H9 (cell line): ENCODE measurements around the gene LRRFIP1. TPM values are rescaled to one million over a fixed set of nuclear protein-coding genes. Genes with fewer than 3 reads are reported as not detected.

Source experiments
- DNase-seq: peaks from one replicate; pipeline ENCODE4 v3.0.0-alpha.2; 2017
- H2AFZ ChIP-seq: one replicate; pipeline ENCODE4 v1.6.1; 2013; ENCODE audit warnings: mild to moderate bottlenecking, low read length, control low read depth, moderate library complexity
- H2AK5ac ChIP-seq: 2 replicates; pipeline ENCODE4 v1.6.1; 2013; ENCODE audit warnings: low read length, control low read depth, mixed read lengths; ENCODE audit not compliant: insufficient read length
- H2BK120ac ChIP-seq: one replicate; pipeline ENCODE4 v1.6.1; 2013; ENCODE audit warnings: low read depth, mild to moderate bottlenecking, low read length, control low read depth, inconsistent platforms; ENCODE audit not compliant: poor library complexity, severe bottlenecking
- H2BK12ac ChIP-seq: 2 replicates; pipeline ENCODE4 v1.6.1; 2013; ENCODE audit warnings: low read length, control low read depth, mixed read lengths, low read depth; ENCODE audit not compliant: insufficient read length
- H2BK15ac ChIP-seq: 2 replicates; pipeline ENCODE4 v1.6.1; 2013; ENCODE audit warnings: low read depth, low read length, control low read depth
- H2BK20ac ChIP-seq: one replicate; pipeline ENCODE4 v1.6.1; 2013; ENCODE audit warnings: low read depth, mild to moderate bottlenecking, low read length, control low read depth, inconsistent platforms; ENCODE audit not compliant: poor library complexity, severe bottlenecking
- H2BK5ac ChIP-seq: 2 replicates; pipeline ENCODE4 v1.6.1; 2013; ENCODE audit warnings: low read length, control low read depth, mixed read lengths; ENCODE audit not compliant: insufficient read length
- H3K14ac ChIP-seq: 2 replicates; pipeline ENCODE4 v1.6.1; 2013; ENCODE audit warnings: low read length, control low read depth; ENCODE audit not compliant: insufficient read depth
- H3K18ac ChIP-seq: 2 replicates; pipeline ENCODE4 v1.6.1; 2013; ENCODE audit warnings: low read depth, mild to moderate bottlenecking, mixed read lengths, low read length, control low read depth; ENCODE audit not compliant: insufficient read length
- H3K23ac ChIP-seq: 2 replicates; pipeline ENCODE4 v1.6.1; 2013; ENCODE audit warnings: low read length, control low read depth, mixed read lengths, low read depth; ENCODE audit not compliant: insufficient read length
- H3K23me2 ChIP-seq: 2 replicates; pipeline ENCODE4 v1.6.1; 2013; ENCODE audit warnings: low read depth, mild to moderate bottlenecking, mixed read lengths, low read length, control low read depth; ENCODE audit not compliant: insufficient read length, poor library complexity, severe bottlenecking
- H3K27ac ChIP-seq: 2 replicates; pipeline ENCODE4 v1.5.1; 2013; ENCODE audit warnings: low read length, control low read depth, mixed read lengths, low read depth; ENCODE audit not compliant: insufficient read length
- H3K27me3 ChIP-seq: 2 replicates; pipeline ENCODE4 v1.6.1; 2013; ENCODE audit warnings: low read length, control low read depth, inconsistent platforms; ENCODE audit not compliant: insufficient read depth
- H3K4ac ChIP-seq: 2 replicates; pipeline ENCODE4 v1.6.1; 2013; ENCODE audit warnings: low read depth, mild to moderate bottlenecking, control low read depth, inconsistent platforms, low read length, moderate library complexity
- H3K4me1 ChIP-seq: 2 replicates; pipeline ENCODE4 v1.6.1; 2013; ENCODE audit warnings: low read length, control low read depth, inconsistent platforms; ENCODE audit not compliant: insufficient read depth
- H3K4me2 ChIP-seq: 2 replicates; pipeline ENCODE4 v1.6.1; 2013; ENCODE audit warnings: low read length, control low read depth, mixed read lengths; ENCODE audit not compliant: insufficient read length, insufficient read depth
- H3K56ac ChIP-seq: 2 replicates; pipeline ENCODE4 v1.6.1; 2013; ENCODE audit warnings: low read depth, mild to moderate bottlenecking, mixed read lengths, low read length, control low read depth; ENCODE audit not compliant: insufficient read length
- H3K79me1 ChIP-seq: 2 replicates; pipeline ENCODE4 v1.6.1; 2013; ENCODE audit warnings: low read depth, mild to moderate bottlenecking, moderate library complexity, low read length, control low read depth, inconsistent platforms; ENCODE audit not compliant: insufficient read depth, poor library complexity, severe bottlenecking
- H3K79me2 ChIP-seq: 2 replicates; pipeline ENCODE4 v1.6.1; 2013; ENCODE audit warnings: low read length, control low read depth, inconsistent platforms; ENCODE audit not compliant: insufficient read depth
- H3K9ac ChIP-seq: 2 replicates; pipeline ENCODE4 v1.6.1; 2013; ENCODE audit warnings: low read length, control low read depth, mixed read lengths; ENCODE audit not compliant: insufficient read length; ENCODE audit errors: extremely low read depth
- H3K9me3 ChIP-seq: one replicate; pipeline ENCODE4 v1.6.1; 2013; ENCODE audit warnings: low read depth, low read length, inconsistent platforms; ENCODE audit not compliant: control insufficient read depth
- H3T11ph ChIP-seq: one replicate; pipeline ENCODE4 v1.6.1; 2013; ENCODE audit warnings: mild to moderate bottlenecking, low read length, control low read depth, inconsistent platforms
- H4K20me1 ChIP-seq: one replicate; pipeline ENCODE4 v1.6.1; 2013; ENCODE audit not compliant: control insufficient read depth, insufficient read length, insufficient read depth
- H4K5ac ChIP-seq: 2 replicates; pipeline ENCODE4 v1.6.1; 2013; ENCODE audit warnings: low read depth, mild to moderate bottlenecking, mixed read lengths, low read length, control low read depth; ENCODE audit not compliant: insufficient read length
- H4K8ac ChIP-seq: replicated peaks from 2 replicates; pipeline ENCODE4 v1.6.1; 2013; ENCODE audit warnings: low read length, control low read depth, mixed read lengths, low read depth; ENCODE audit not compliant: insufficient read length
- H4K91ac ChIP-seq: 2 replicates; pipeline ENCODE4 v1.6.1; 2013; ENCODE audit warnings: low read depth, mild to moderate bottlenecking, moderate library complexity, mixed read lengths, low read length, control low read depth; ENCODE audit not compliant: insufficient read length
- H3K27ac Mint-ChIP-seq, 3 experiments: 2 replicates in 2 of 3; 3 replicates in 1 of 3; pipeline ENCODE4 v1.8.0; 2020 to 2021; ENCODE audit warnings: mixed read lengths in 3 of 3, mild to moderate bottlenecking in 1 of 3, moderate library complexity in 1 of 3
- H3K27me3 Mint-ChIP-seq: 2 replicates; pipeline ENCODE4 v1.8.0; 2021; ENCODE audit warnings: low read depth, mild to moderate bottlenecking, moderate library complexity, mixed read lengths
- H3K36me3 Mint-ChIP-seq, 3 experiments: 2 replicates in 2 of 3; 3 replicates in 1 of 3; pipeline ENCODE4 v1.8.0; 2020 to 2021; ENCODE audit warnings: low read depth in 3 of 3, mixed read lengths in 3 of 3; ENCODE audit not compliant: insufficient read depth in 1 of 3
- H3K4me1 Mint-ChIP-seq, 2 experiments: 2 replicates each; pipeline ENCODE4 v1.8.0; 2020; ENCODE audit warnings: mixed read lengths in 2 of 2
- H3K4me3 Mint-ChIP-seq, 2 experiments: 2 replicates in 1 of 2; 3 replicates in 1 of 2; pipeline ENCODE4 v1.8.0; 2020 to 2021; ENCODE audit warnings: mild to moderate bottlenecking in 2 of 2, mixed read lengths in 2 of 2, moderate library complexity in 1 of 2
- H3K9me3 Mint-ChIP-seq, 2 experiments: 2 replicates in 1 of 2; 3 replicates in 1 of 2; pipeline ENCODE4 v1.8.0; 2020; ENCODE audit warnings: mild to moderate bottlenecking in 2 of 2, mixed read lengths in 2 of 2, moderate library complexity in 1 of 2
- CTCF ChIP-seq: fragments of 200-600 bp; sonication (generic); conservative IDR thresholded peaks from 3 replicates; pipeline ENCODE4 v1.8.0; 2021; ENCODE audit warnings: antibody characterized with exemption, mild to moderate bottlenecking
- WGBS: extraction: QIAGEN DNeasy Blood & Tissue Kit; methylation state at CpG from one replicate; pipeline ENCODE4 v1.1.7; 2013; ENCODE audit warnings: missing lambda C conversion rate, low lambda C conversion rate, mixed read lengths; ENCODE audit not compliant: insufficient read length; ENCODE audit errors: extremely low coverage; 5-methylcytosine and 5-hydroxymethylcytosine counted together
- total RNA-seq: library from RNA; stranded (reverse); gene quantifications from 2 replicates; pipeline ENCODE4 v1.2.1, GENCODE V29; 2021

The LRRFIP1 gene
- total RNA-seq, 1 experiment from 2014 or later, result 38.5 TPM

- no peak overlapping the region for H3K56ac ChIP-seq
- peaks cover 20% of the 10 kb centered on the region for H3K27me3 Mint-ChIP-seq
- no peak for DNase-seq
- H2BK120ac ChIP-seq, result no peak overlapping the region
- H2AK5ac ChIP-seq, result no peak overlapping the region
- H2BK12ac ChIP-seq, result no peak overlapping the region
- H3K27me3 ChIP-seq, result no peaks in the 10 kb centered on the region
- H2BK20ac ChIP-seq, result no peak overlapping the region
- H4K8ac ChIP-seq, result no peak overlapping the region
- H3K23ac ChIP-seq, result no peak overlapping the region
- H3K4me3 Mint-ChIP-seq, result no peak overlapping the region
- no peaks in the 10 kb centered on the region for H3K4me1 Mint-ChIP-seq
- H3K18ac ChIP-seq, result no peak overlapping the region
- no peaks in the 10 kb centered on the region for H3K23me2 ChIP-seq
- WGBS, result no CpG with 5 or more reads among the region's 1 CpG
- no peak overlapping the region for H3K9ac ChIP-seq
- H3K14ac ChIP-seq, result no peak overlapping the region
- no peak overlapping the region for H4K91ac ChIP-seq
- H3K79me1 ChIP-seq, result no peaks in the 10 kb centered on the region
- no peak overlapping the region for H2BK5ac ChIP-seq
- H3T11ph ChIP-seq, result no peak overlapping the region
- H3K4me2 ChIP-seq, result no peak overlapping the region
- H3K27ac ChIP-seq, result no peak overlapping the region
- no peaks in the 10 kb centered on the region for H3K36me3 Mint-ChIP-seq
- no peak for TF ChIP-seq CTCF
- H3K27ac Mint-ChIP-seq, result no peak overlapping the region
- H4K20me1 ChIP-seq, result no peaks in the 10 kb centered on the region
- H3K9me3 Mint-ChIP-seq, result no peaks in the 10 kb centered on the region
- no peak overlapping the region for H3K4ac ChIP-seq
- no peaks in the 10 kb centered on the region for H3K79me2 ChIP-seq
- no peaks in the 10 kb centered on the region for H3K4me1 ChIP-seq
- no peak overlapping the region for H2BK15ac ChIP-seq
- no peak overlapping the region for H4K5ac ChIP-seq
- no peaks in the 10 kb centered on the region for H3K9me3 ChIP-seq
- H2AFZ ChIP-seq, result no peak overlapping the region
Measured at GRCh38 chr2:237816531-237816930, 189.1 kb downstream of the LRRFIP1 start.
